Erythroblast (primary cell): Measurements from ENCODE around the gene PTX4.

Experiments
- GATA1 ChIP-seq: IDR thresholded peaks from 2 replicates; pipeline ENCODE4 v1.6.1; 2011; ENCODE audit warnings: low read depth, mild to moderate bottlenecking, control low read depth, low read length, moderate library complexity
- POLR2A ChIP-seq: IDR thresholded peaks from 2 replicates; pipeline ENCODE4 v1.6.1; 2011; ENCODE audit warnings: mild to moderate bottlenecking, low read length

DNA sequence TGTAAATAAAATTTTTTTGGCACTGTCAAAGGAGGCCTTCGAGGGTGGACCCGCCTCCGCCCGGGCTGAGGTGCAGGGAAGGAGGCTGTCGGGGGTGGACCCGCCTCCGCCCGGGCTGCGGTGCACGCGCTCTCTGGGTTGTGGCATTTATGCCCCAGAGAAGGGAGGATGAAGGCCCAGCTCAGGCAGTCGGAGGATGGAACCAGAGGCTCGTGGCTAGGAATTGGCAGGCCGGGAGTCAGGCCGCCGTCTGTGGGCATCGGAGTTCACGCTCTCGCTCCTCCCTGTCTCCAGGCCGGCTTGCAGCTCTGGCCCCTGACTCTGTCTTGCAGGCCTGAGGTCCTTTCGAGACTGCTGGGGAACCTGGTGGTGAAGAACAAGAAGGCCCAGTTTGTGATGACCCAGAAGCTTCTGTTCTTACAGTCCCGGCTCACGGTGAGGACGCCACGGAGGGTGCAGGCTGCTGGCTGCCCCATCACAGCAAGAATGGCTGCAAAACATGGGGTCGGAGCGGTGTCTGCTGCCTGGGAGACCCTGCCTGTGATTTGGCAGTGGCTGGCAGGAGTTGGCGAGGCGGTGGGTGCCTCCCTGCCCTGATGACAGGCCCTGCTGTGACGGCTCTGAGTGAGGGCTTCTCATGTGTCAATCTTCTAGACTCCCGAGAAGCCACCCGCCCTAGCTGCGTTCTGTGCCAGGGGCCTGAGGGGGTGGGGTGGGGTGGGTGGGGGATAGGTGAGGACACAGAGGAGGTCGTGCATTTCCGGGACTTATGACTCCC lies 10.3 kb upstream of the PTX4 start:
- TF ChIP-seq POLR2A (no peak), GATA1 (no peak)
